ENCODE data around the gene MBD4. TPM values are rescaled to one million over a fixed set of nuclear protein-coding genes. Genes with fewer than 3 reads are reported as not detected.
"Not testable (repeated sequence)": the region's sequence is repeated elsewhere in the genome, so short reads cannot be mapped to it uniquely, and the experiment has no call there.

The MBD4 gene
- total RNA-seq, 2 experiments from 2014 or later, result 46.3 to 74.6 TPM

DNA sequence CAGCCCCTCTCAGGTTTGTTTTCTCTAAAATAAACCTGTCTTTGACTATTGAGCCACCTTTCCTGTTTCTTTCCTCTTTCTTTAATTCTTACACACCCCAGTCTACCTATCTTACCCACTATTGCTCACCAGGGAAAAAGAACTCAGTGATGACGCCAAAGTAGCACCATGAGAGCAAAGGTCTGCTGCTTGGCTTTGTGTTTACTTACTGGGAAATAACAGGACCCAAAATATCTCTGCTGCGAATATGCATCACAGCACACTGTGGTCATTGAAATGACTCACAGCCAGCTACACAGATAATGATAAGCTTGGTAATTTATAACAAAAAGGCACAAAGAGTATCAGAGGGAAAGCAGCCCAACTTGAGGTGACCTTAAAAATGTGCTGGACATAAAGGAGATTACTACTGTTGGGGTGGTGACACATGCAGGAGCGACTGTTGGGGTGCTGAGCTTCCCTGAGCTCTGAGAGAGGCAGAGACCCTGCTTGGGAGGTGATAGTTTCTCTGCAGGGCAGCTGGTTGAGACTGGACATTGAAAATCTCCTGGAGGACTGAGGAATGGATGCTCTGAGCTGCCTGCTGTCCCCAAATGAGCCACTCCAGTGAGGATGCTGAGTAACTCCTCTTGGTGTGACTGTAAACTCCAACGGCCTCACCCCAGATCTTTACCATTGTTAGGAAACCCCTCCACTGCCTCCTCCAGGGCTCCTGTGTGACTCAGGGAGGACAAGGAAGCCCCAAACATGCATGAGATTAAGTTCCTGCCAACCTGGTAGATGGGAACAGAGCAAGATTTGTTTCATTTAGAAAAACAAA, 25.9 kb downstream of the MBD4 start:
- Histone ChIP-seq H3K4me3 (ENCODE audit: low read depth, low read length, poor library complexity, severe bottlenecking) (no peak overlapping the region), H4K20me1 (ENCODE audit: insufficient read depth, low read length) (no peaks in the 10 kb centered on the region), H3K9me2 (ENCODE audit: insufficient read depth, low read length) (no peaks in the 10 kb centered on the region), H3K9me3 (ENCODE audit: low read length) (no peaks in the 10 kb centered on the region), H3K79me2 (ENCODE audit: insufficient read depth, low read depth, low read length) (no peaks in the 10 kb centered on the region), H3K27ac (ENCODE audit: low read depth, low read length, poor library complexity, severe bottlenecking) (no peak overlapping the region), H3K4me2 (ENCODE audit: low read length) (no peak overlapping the region), H3K4me1 (ENCODE audit: insufficient read depth, low read length, poor library complexity, severe bottlenecking) (no peaks in the 10 kb centered on the region), H2AFZ (ENCODE audit: low read length) (no peak overlapping the region), H3K36me3 (ENCODE audit: insufficient read depth, low read length) (no peaks in the 10 kb centered on the region)
- ChIA-PET CTCF (ENCODE audit: unreplicated experiment) (interaction anchor here (0.8 kb wide), 1 partner anchor 14 kb away, joined by 3 read pairs; no protein-coding TSS in a partner anchor), POLR2A (interaction anchor here (1.0 kb wide), 1 partner anchor 13 kb away, joined by 3 read pairs; no protein-coding TSS in a partner anchor)
- intact Hi-C loops (cut with micrococcal nuclease; ENCODE audit: unreplicated experiment), result no loop called here
- no TSS peak for BruUV-seq (replicated peaks)
- TF ChIP-seq EZH2phosphoT487 (IDR thresholded peaks at IDR 0.05; ENCODE audit: borderline replicate concordance, low read depth, low read length), result no peak
- TF ChIP-seq, protein P1, sequence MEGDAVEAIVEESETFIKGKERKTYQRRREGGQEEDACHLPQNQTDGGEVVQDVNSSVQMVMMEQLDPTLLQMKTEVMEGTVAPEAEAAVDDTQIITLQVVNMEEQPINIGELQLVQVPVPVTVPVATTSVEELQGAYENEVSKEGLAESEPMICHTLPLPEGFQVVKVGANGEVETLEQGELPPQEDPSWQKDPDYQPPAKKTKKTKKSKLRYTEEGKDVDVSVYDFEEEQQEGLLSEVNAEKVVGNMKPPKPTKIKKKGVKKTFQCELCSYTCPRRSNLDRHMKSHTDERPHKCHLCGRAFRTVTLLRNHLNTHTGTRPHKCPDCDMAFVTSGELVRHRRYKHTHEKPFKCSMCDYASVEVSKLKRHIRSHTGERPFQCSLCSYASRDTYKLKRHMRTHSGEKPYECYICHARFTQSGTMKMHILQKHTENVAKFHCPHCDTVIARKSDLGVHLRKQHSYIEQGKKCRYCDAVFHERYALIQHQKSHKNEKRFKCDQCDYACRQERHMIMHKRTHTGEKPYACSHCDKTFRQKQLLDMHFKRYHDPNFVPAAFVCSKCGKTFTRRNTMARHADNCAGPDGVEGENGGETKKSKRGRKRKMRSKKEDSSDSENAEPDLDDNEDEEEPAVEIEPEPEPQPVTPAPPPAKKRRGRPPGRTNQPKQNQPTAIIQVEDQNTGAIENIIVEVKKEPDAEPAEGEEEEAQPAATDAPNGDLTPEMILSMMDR (conservative IDR thresholded peaks at IDR 0.05; ENCODE audit: low read length), result no peak
- DNase-seq (ENCODE audit: low spot score), result no peak

DNA sequence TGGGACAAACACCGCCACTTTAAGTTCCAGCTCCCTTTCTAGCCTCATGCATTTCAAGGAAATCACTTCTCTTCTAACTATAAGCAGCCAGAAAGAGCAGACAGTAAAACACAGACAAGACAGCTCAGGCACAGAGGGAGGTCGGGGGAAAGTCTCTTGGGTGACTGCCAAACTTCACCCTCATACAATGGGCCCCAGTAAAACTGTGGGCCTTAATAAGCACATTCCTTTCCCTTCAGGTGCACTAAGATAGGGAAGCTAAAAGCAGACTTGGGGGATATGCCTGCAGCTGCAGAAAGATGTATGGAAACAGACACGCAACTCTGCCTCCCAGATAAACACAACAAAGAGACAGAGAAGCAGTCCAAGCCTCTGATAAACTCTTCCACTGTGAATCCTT, 26.5 kb downstream of the MBD4 start:
- H3K27ac ChIP-seq (ENCODE audit: low read depth, low read length, poor library complexity, severe bottlenecking); H3K9me2 ChIP-seq (ENCODE audit: insufficient read depth, low read length); BruUV-seq (replicated peaks); H3K4me3 ChIP-seq (ENCODE audit: low read depth, low read length, poor library complexity, severe bottlenecking); POLR2A ChIA-PET; H3K4me1 ChIP-seq (ENCODE audit: insufficient read depth, low read length, poor library complexity, severe bottlenecking); DNase-seq (ENCODE audit: low spot score); H3K9me3 ChIP-seq (ENCODE audit: low read length); intact Hi-C loops (cut with micrococcal nuclease; ENCODE audit: unreplicated experiment); H3K4me2 ChIP-seq (ENCODE audit: low read length); H3K79me2 ChIP-seq (ENCODE audit: insufficient read depth, low read depth, low read length); H2AFZ ChIP-seq (ENCODE audit: low read length); H3K36me3 ChIP-seq (ENCODE audit: insufficient read depth, low read length); H4K20me1 ChIP-seq (ENCODE audit: insufficient read depth, low read length): not testable (repeated sequence)
- CTCF ChIA-PET (ENCODE audit: unreplicated experiment), result interaction anchor here (0.5 kb wide), 1 partner anchor 25 kb away, joined by 3 read pairs; no protein-coding TSS in a partner anchor

DNA sequence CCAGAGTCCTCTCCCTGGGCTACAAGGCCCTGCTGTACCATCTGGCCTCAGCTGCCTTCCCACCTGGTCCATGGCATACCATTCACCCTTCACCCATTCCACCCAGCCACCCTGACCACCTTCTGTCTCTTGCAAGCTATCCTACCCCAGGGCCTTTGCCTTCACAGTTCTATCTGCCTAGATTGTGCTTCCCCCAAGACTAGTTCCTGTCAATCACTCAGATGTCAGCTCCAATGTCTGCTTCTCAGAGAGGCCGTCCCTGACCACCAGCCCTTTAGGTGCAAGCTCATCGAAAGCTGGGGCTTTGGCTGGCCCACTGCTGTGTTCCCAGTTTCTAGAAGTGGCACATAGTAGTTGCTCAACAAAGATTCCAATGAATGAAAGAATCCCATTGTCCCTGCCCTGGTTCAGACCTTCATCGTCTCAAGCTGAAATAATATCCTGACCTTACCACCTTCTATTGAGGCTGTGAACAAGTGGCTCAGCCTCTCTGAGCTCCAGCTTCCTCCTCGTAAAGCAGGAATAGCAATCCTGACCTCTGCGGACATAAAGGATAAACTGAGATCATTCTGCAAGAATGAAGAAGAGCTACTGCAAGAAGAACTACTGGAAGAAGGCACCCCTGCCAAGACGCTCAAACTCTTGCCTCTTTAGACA, 27.1 kb downstream of the MBD4 start:
- no peak overlapping the region for H3K4me2 ChIP-seq (ENCODE audit: low read length)
- no TSS peak for BruUV-seq (replicated peaks)
- ChIA-PET CTCF (ENCODE audit: unreplicated experiment) (interaction anchor here (0.5 kb wide), 1 partner anchor 25 kb away, joined by 3 read pairs; no protein-coding TSS in a partner anchor), POLR2A (interaction anchor here (0.6 to 1.3 kb wide), 2 partner anchors 10 to 696 kb away, joined by 3 to 4 read pairs; no protein-coding TSS in a partner anchor)
- no peak for DNase-seq (ENCODE audit: low spot score)
- H3K4me1 ChIP-seq (ENCODE audit: insufficient read depth, low read length, poor library complexity, severe bottlenecking), result no peaks in the 10 kb centered on the region
- no peak overlapping the region for H3K27ac ChIP-seq (ENCODE audit: low read depth, low read length, poor library complexity, severe bottlenecking)
- intact Hi-C loops (cut with micrococcal nuclease; ENCODE audit: unreplicated experiment), result no loop called here
- no peak overlapping the region for H3K4me3 ChIP-seq (ENCODE audit: low read depth, low read length, poor library complexity, severe bottlenecking)
- H3K79me2 ChIP-seq (ENCODE audit: insufficient read depth, low read depth, low read length), result no peaks in the 10 kb centered on the region
- H3K9me2 ChIP-seq (ENCODE audit: insufficient read depth, low read length), result no peaks in the 10 kb centered on the region
- TF ChIP-seq, protein P1 (conservative IDR thresholded peaks at IDR 0.05; ENCODE audit: low read length), result no peak
- no peak for TF ChIP-seq EZH2phosphoT487 (IDR thresholded peaks at IDR 0.05; ENCODE audit: borderline replicate concordance, low read depth, low read length)
- no peaks in the 10 kb centered on the region for H3K36me3 ChIP-seq (ENCODE audit: insufficient read depth, low read length)
- H2AFZ ChIP-seq (ENCODE audit: low read length), result no peak overlapping the region
- no peaks in the 10 kb centered on the region for H4K20me1 ChIP-seq (ENCODE audit: insufficient read depth, low read length)
- H3K9me3 ChIP-seq (ENCODE audit: low read length), result no peaks in the 10 kb centered on the region
